ENCODE results near the gene MBOAT1. TPM values are rescaled to one million over a fixed set of nuclear protein-coding genes. Genes with fewer than 3 reads are reported as not detected.

MBOAT1 gene
- total RNA-seq, 3 donors from 2014 or later (not counting 1 experiment from before 2014, with no cell fraction given): 3.6 to 7.5 (median 5.2) TPM

DNA sequence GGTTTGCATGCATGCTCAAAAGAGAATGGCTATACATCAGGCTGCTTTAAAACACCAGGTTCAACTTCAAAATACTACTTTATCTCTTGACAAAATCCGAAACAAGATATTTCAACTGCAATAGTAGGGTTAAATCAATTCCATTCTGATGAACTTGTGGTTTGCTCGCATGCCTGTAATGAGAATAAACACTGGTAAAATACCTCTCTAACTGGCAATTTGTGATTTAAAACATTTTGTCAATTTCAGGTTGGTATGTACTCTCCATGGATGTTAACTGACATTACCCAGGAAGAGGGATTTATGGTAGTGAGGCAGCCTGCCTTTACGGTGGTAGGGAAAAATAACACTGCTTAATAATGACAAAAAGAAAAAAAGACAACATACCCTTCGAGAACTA, 74.4 kb downstream of the MBOAT1 start:
- no peaks in the 10 kb centered on the region for H3K9me3 Mint-ChIP-seq
- Histone ChIP-seq H3K9me3 (ENCODE audit: control insufficient read depth, insufficient read depth, low read length) (no peaks in the 10 kb centered on the region), H3K4me3 (ENCODE audit: low read length) (no peak overlapping the region), H3K4me1 (ENCODE audit: control insufficient read depth, insufficient read depth, low read length) (no peaks in the 10 kb centered on the region), H3K27me3 (ENCODE audit: control insufficient read depth, insufficient read depth, low read length) (no peaks in the 10 kb centered on the region), H3K36me3 (ENCODE audit: control insufficient read depth, insufficient read depth, low read length) (peaks cover 5% of the 10 kb centered on the region), H3K27ac (ENCODE audit: low read length) (no peak overlapping the region)
- DNase-seq (no peak), ATAC-seq (no peak)
- WGBS (ENCODE audit: insufficient coverage): 93% methylated on average over 3 of the region's 4 CpGs
- TF ChIP-seq, protein P1, sequence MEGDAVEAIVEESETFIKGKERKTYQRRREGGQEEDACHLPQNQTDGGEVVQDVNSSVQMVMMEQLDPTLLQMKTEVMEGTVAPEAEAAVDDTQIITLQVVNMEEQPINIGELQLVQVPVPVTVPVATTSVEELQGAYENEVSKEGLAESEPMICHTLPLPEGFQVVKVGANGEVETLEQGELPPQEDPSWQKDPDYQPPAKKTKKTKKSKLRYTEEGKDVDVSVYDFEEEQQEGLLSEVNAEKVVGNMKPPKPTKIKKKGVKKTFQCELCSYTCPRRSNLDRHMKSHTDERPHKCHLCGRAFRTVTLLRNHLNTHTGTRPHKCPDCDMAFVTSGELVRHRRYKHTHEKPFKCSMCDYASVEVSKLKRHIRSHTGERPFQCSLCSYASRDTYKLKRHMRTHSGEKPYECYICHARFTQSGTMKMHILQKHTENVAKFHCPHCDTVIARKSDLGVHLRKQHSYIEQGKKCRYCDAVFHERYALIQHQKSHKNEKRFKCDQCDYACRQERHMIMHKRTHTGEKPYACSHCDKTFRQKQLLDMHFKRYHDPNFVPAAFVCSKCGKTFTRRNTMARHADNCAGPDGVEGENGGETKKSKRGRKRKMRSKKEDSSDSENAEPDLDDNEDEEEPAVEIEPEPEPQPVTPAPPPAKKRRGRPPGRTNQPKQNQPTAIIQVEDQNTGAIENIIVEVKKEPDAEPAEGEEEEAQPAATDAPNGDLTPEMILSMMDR (IDR thresholded peaks at IDR 0.05): no peak
- no peaks in the 10 kb centered on the region for H3K36me3 Mint-ChIP-seq
- H3K27ac Mint-ChIP-seq: no peak overlapping the region
- no peak overlapping the region for H3K4me3 Mint-ChIP-seq
- H3K27me3 Mint-ChIP-seq (ENCODE audit: low read depth in 2 of 2): peaks cover 0 to 2% of the 10 kb centered on the region in 2 donors
- H3K4me1 Mint-ChIP-seq: no peaks in the 10 kb centered on the region
- intact Hi-C loops (cut with micrococcal nuclease): no loop called here

DNA sequence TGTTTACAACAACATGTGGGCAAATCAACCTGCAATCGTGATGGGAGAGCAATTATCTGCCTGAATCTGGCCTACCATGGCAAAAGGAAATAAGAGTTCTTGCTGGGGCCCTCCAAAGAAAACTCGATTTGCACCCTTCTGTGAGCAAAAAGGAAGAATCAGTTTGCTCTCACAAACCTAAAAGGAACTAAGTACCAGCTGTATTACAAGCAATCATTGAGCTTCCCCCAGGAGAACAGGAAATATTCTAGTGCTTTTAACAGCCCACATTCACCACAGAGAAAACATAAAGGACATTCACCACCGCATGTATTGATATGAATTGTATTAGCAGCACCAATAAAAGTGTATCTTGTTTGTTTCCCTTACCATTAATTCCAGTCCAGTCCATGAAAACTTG, 75.0 kb downstream of the MBOAT1 start:
- intact Hi-C loops (cut with micrococcal nuclease): no loop called here

DNA sequence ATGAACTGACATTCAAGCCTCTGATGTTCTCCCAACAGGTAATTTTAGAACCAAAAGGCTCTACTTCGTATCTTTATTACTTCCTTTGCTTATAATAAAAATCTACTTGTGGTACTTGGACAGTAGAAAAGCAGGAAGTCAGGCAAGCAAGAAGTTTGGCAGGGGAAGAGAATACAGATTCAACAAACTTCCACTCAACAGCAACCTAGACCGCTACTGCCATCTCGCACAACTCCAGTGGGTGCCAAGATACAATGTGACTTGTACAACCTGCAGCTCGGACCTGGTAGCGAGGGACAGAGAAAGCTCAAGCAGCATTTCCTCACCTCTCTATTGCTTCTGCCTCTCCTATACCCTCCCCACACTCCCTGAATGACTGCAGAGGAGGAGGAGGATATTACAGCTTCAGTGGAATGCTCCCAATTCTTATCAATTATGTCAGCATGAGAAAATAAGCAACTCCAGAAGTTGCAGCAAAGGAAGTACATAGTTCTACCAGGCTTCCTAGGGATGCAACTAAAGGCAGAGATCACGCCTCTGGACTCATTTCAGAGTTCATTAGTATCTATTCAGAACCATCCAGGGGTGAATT, 76.5 kb downstream of the MBOAT1 start:
- Histone ChIP-seq H3K9me3 (ENCODE audit: control insufficient read depth, insufficient read depth, low read length) (no peaks in the 10 kb centered on the region), H3K4me3 (ENCODE audit: low read length) (no peak overlapping the region), H3K27ac (ENCODE audit: low read length) (no peak overlapping the region), H3K27me3 (ENCODE audit: control insufficient read depth, insufficient read depth, low read length) (no peaks in the 10 kb centered on the region), H3K36me3 (ENCODE audit: control insufficient read depth, insufficient read depth, low read length) (peaks cover 3% of the 10 kb centered on the region), H3K4me1 (ENCODE audit: control insufficient read depth, insufficient read depth, low read length) (no peaks in the 10 kb centered on the region)
- Mint-ChIP-seq H3K4me3 (no peak overlapping the region), H3K27me3 (ENCODE audit: low read depth in 2 of 2) (peaks cover 0 to 2% of the 10 kb centered on the region in 2 donors), H3K4me1 (no peaks in the 10 kb centered on the region), H3K36me3 (no peaks in the 10 kb centered on the region), H3K27ac (no peak overlapping the region), H3K9me3 (no peaks in the 10 kb centered on the region)
- ATAC-seq (no peak), DNase-seq (no peak)
- TF ChIP-seq, protein P1 (IDR thresholded peaks at IDR 0.05): no peak
- intact Hi-C loops (cut with micrococcal nuclease): no loop called here
- WGBS (ENCODE audit: insufficient coverage): 89% methylated on average over 4 of the region's 6 CpGs

More for the DNA sequence above, 75.0 kb downstream of the MBOAT1 start:
- 63% methylated on average over 2 of the region's 3 CpGs for WGBS (ENCODE audit: insufficient coverage)
- H3K4me1 Mint-ChIP-seq: no peaks in the 10 kb centered on the region
- ATAC-seq (no peak), DNase-seq (no peak)
- no peaks in the 10 kb centered on the region for H3K27me3 ChIP-seq (ENCODE audit: control insufficient read depth, insufficient read depth, low read length)
- TF ChIP-seq, protein P1 (IDR thresholded peaks at IDR 0.05): no peak
- no peaks in the 10 kb centered on the region for H3K9me3 ChIP-seq (ENCODE audit: control insufficient read depth, insufficient read depth, low read length)
- H3K27me3 Mint-ChIP-seq (ENCODE audit: low read depth in 2 of 2): peaks cover 0 to 2% of the 10 kb centered on the region in 2 donors
- H3K36me3 Mint-ChIP-seq: no peaks in the 10 kb centered on the region
- H3K4me3 Mint-ChIP-seq: no peak overlapping the region
- no peak overlapping the region for H3K4me3 ChIP-seq (ENCODE audit: low read length)
- H3K27ac ChIP-seq (ENCODE audit: low read length): no peak overlapping the region
- H3K36me3 ChIP-seq (ENCODE audit: control insufficient read depth, insufficient read depth, low read length): peaks cover 5% of the 10 kb centered on the region
- no peaks in the 10 kb centered on the region for H3K4me1 ChIP-seq (ENCODE audit: control insufficient read depth, insufficient read depth, low read length)
- H3K9me3 Mint-ChIP-seq: no peaks in the 10 kb centered on the region
- no peak overlapping the region for H3K27ac Mint-ChIP-seq

DNA sequence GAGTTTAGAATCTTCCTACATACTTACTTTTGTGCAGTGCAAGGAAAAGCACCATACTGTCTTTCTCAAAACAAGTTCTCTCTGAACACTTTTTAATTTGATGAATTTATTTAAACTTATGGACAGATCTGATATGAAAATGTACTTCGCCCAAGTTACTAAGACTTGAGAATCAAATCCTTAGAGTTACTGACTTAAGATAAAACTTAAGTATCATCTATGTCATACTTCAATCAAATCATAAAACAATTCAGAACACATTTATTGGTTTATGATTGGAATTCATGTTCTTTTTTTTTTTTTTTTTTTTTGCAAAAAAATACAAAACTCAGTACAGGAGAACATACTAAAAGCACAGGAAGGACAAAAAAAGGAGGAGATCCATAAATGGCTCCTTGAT, 77.7 kb downstream of the MBOAT1 start:
- no peaks in the 10 kb centered on the region for H3K4me1 Mint-ChIP-seq
- Histone ChIP-seq H3K9me3 (ENCODE audit: control insufficient read depth, insufficient read depth, low read length) (no peaks in the 10 kb centered on the region), H3K4me1 (ENCODE audit: control insufficient read depth, insufficient read depth, low read length) (no peaks in the 10 kb centered on the region), H3K27me3 (ENCODE audit: control insufficient read depth, insufficient read depth, low read length) (no peaks in the 10 kb centered on the region), H3K4me3 (ENCODE audit: low read length) (no peak overlapping the region), H3K36me3 (ENCODE audit: control insufficient read depth, insufficient read depth, low read length) (peaks cover 3% of the 10 kb centered on the region), H3K27ac (ENCODE audit: low read length) (no peak overlapping the region)
- H3K27me3 Mint-ChIP-seq (ENCODE audit: low read depth in 2 of 2): peaks cover 0 to 2% of the 10 kb centered on the region in 2 donors
- H3K27ac Mint-ChIP-seq: no peak overlapping the region
- WGBS (ENCODE audit: insufficient coverage): no CpG with 5 or more reads among the region's 1 CpG
- no peaks in the 10 kb centered on the region for H3K9me3 Mint-ChIP-seq
- no peak for DNase-seq
- intact Hi-C loops (cut with micrococcal nuclease): no loop called here
- H3K4me3 Mint-ChIP-seq: no peak overlapping the region
- no peaks in the 10 kb centered on the region for H3K36me3 Mint-ChIP-seq
- ATAC-seq: no peak
- TF ChIP-seq, protein P1 (IDR thresholded peaks at IDR 0.05): no peak

Measured in natural killer cell (primary cell).